Thoracic aorta (tissue), 2 donors: Measurements from ENCODE around the gene ANKRD40. TPM values are rescaled to one million over a fixed set of nuclear protein-coding genes. Genes with fewer than 3 reads are reported as not detected.

Source experiments
- ATAC-seq: fragments of 150-250 bp; one replicate; pipeline ENCODE4 v1.8.0; 2017; ENCODE audit warnings: low read depth; ENCODE audit not compliant: insufficient number of reproducible peaks, low FRiP score
- DNase-seq: peaks from one replicate; pipeline ENCODE4 v3.0.0-alpha.2; 2020; ENCODE audit warnings: low spot score
- H3K27ac ChIP-seq, 2 donors: fragments of 200-600 bp; sonication (generic); 1 replicate in 1 of 2; 2 replicates in 1 of 2; pipeline ENCODE4 v1.5.1; 2016; ENCODE audit warnings: mild to moderate bottlenecking in 2 of 2, moderate library complexity in 2 of 2
- H3K27me3 ChIP-seq: fragments of 200-600 bp; sonication (generic); replicated peaks from 2 replicates; pipeline ENCODE4 v1.6.0; 2016; ENCODE audit warnings: mild to moderate bottlenecking; ENCODE audit not compliant: insufficient read depth
- H3K36me3 ChIP-seq: fragments of 200-600 bp; sonication (generic); one replicate; pipeline ENCODE4 v1.5.1; 2016
- H3K4me1 ChIP-seq, 2 donors: fragments of 200-600 bp; sonication (generic); 1 replicate in 1 of 2; 2 replicates in 1 of 2; pipeline versions ENCODE4 v1.5.1 to v1.6.0; 2016; ENCODE audit warnings: low read depth in 2 of 2, mild to moderate bottlenecking in 1 of 2; ENCODE audit not compliant: control insufficient read depth in 1 of 2
- H3K4me3 ChIP-seq: fragments of 200-600 bp; sonication (generic); 2 replicates; pipeline ENCODE4 v1.5.1; 2016; ENCODE audit warnings: mild to moderate bottlenecking
- H3K9me3 ChIP-seq: fragments of 200-600 bp; sonication (generic); 2 replicates; pipeline ENCODE4 v1.5.1; 2016
- total RNA-seq, 2 donors: library from RNA; depleted of rRNA; stranded (reverse); fragments of >200 nt; gene quantifications; one replicate each; pipeline versions ENCODE4 v1.1.0 to v1.2.3, GENCODE V29; 2016
- TF ChIP-seq, protein P1 (sequence below): fragments of 200-600 bp; sonication (generic); IDR thresholded peaks from one replicate; pipeline ENCODE4 v1.5.1; 2019; ENCODE audit warnings: antibody characterized with exemption

Gene ANKRD40
- total RNA-seq, 2 donors from 2014 or later = 38.6 to 61.9 TPM

DNA sequence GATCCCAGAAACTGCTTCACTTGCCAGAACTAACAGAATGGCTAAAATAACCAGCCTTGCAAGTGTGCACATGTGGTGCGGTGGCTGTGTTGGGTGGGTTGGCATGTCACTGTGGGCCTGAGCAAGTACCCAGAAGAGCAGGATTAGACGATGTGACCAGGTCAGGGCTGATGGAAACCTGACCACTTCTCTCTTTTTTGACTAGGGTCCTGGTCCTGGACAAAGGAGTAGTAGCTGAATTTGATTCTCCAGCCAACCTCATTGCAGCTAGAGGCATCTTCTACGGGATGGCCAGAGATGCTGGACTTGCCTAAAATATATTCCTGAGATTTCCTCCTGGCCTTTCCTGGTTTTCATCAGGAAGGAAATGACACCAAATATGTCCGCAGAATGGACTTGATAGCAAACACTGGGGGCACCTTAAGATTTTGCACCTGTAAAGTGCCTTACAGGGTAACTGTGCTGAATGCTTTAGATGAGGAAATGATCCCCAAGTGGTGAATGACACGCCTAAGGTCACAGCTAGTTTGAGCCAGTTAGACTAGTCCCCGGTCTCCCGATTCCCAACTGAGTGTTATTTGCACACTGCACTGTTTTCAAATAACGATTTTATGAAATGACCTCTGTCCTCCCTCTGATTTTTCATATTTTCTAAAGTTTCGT lies 16.7 kb downstream of the ANKRD40 start:
- no peak overlapping the region for H3K4me3 ChIP-seq
- no peaks in the 10 kb centered on the region for H3K27me3 ChIP-seq
- ATAC-seq = no peak
- peak overlapping the region in 1 of 2 donors; percentile 12 for H3K27ac ChIP-seq
- DNase-seq = no peak
- H3K9me3 ChIP-seq = no peaks in the 10 kb centered on the region
- H3K4me1 ChIP-seq = peaks cover 50 to 86% of the 10 kb centered on the region in 2 donors
- peaks cover 6% of the 10 kb centered on the region for H3K36me3 ChIP-seq
- TF ChIP-seq, protein P1, sequence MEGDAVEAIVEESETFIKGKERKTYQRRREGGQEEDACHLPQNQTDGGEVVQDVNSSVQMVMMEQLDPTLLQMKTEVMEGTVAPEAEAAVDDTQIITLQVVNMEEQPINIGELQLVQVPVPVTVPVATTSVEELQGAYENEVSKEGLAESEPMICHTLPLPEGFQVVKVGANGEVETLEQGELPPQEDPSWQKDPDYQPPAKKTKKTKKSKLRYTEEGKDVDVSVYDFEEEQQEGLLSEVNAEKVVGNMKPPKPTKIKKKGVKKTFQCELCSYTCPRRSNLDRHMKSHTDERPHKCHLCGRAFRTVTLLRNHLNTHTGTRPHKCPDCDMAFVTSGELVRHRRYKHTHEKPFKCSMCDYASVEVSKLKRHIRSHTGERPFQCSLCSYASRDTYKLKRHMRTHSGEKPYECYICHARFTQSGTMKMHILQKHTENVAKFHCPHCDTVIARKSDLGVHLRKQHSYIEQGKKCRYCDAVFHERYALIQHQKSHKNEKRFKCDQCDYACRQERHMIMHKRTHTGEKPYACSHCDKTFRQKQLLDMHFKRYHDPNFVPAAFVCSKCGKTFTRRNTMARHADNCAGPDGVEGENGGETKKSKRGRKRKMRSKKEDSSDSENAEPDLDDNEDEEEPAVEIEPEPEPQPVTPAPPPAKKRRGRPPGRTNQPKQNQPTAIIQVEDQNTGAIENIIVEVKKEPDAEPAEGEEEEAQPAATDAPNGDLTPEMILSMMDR = no peak

DNA sequence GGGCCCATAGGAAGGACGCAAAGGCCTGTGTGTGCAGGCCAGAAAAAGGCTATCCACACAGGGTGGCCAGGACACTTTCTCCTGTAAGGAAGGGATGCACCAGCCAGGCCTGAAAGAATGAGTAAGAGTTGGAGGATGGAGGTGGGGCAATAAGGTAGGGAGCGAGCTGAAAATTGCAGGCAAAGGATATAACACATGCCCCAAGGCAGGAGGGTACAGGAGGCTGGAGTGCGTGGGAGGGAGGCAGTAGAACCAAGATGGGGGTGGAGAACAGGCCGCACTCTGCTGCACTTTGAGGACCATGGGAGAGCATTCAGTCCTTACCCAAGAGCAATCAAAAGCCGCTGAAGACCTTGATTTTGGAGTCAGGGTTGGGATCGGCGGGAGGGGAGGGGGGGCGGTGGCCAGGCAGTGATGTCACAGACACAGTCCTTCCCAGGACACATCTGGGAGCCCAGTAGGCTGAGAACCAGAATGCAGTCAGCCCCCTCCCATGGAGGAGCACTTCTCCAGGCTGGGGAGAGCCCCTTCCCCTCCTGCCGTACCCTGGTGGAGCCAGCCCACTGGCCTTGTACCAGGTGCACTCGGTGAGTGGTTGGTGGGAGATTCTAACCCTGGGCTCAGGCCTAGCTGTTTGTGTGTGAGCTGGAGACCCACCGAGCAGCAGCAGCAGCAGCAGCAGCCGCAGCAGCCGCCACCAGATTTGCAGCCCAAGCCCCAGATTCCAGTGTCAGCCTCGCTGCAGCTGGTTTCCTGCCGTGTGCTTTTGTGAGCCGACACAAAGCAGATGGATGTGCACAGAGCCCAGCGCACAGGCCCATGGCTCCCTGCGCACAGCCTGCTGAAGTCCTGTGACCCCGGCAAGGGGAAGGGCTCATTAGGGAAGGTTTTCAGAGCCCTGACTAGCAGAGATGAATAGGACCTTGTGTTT lies 17.5 kb downstream of the ANKRD40 start:
- Histone ChIP-seq H3K27me3 (no peaks in the 10 kb centered on the region), H3K4me3 (no peak overlapping the region), H3K36me3 (no peaks in the 10 kb centered on the region), H3K27ac (peak overlapping the region in 1 of 2 donors; percentile 12), H3K9me3 (no peaks in the 10 kb centered on the region), H3K4me1 (peaks cover 50 to 91% of the 10 kb centered on the region in 2 donors)
- DNase-seq = no peak
- TF ChIP-seq, protein P1 = no peak
- no peak for ATAC-seq

DNA sequence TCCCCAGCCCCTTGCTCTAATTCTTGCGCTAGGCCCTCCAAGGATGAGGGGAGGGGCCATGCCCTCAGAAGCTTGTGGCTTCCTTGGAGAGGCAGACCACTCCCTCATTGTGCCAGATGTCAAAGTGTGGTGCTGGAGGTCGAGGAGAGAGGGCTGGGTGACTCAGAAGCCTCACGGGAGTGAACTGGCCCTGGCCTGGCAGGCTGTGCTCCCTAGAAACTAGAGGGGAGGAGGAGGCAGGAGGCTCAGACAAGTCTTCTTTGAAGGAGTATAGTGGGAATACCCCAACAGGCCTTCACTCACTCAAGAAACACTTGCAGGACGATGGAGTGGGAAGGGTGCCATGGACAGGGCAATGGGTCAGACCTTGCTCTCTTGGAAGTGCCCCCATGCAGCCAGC lies 18.5 kb downstream of the ANKRD40 start:
- no peak overlapping the region for H3K4me3 ChIP-seq
- ATAC-seq (no peak), DNase-seq (no peak)
- H3K4me1 ChIP-seq = peaks cover 43 to 85% of the 10 kb centered on the region in 2 donors
- H3K27me3 ChIP-seq = no peaks in the 10 kb centered on the region
- peak overlapping the region in 1 of 2 donors; percentile 95 for H3K27ac ChIP-seq
- TF ChIP-seq, protein P1 = no peak
- no peaks in the 10 kb centered on the region for H3K9me3 ChIP-seq
- no peaks in the 10 kb centered on the region for H3K36me3 ChIP-seq

DNA sequence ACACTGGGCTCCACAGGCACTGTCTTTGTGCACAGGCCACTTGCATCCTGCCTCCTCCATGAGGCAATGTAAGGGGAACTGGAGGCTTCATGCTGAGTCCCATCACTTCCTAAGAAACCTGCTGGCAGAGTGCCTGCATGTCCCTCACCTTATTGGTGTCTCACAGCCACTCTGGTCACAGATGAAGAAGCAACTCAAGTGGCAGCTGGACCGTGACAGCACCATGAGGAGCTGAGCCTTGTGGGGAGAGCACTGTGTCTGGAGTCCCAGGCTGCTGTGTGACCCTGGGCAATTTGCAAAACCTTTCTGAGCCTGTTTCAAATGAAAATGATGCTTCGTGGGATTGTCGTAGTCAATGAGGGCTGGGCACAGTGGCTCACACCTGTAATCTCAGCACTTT lies 19.5 kb downstream of the ANKRD40 start:
- Histone ChIP-seq H3K36me3 (no peaks in the 10 kb centered on the region), H3K4me1 (peaks cover 39 to 75% of the 10 kb centered on the region in 2 donors), H3K9me3 (no peaks in the 10 kb centered on the region), H3K4me3 (no peak overlapping the region), H3K27ac (peak overlapping the region; percentile 91 to 95), H3K27me3 (no peaks in the 10 kb centered on the region)
- DNase-seq (no peak), ATAC-seq (no peak)
- TF ChIP-seq, protein P1 = no peak
